ENCODE measurements around the gene NLRP7.
"Not testable (repeated sequence)": the region's sequence is repeated elsewhere in the genome, so short reads cannot be mapped to it uniquely, and the experiment has no call there.

The NLRP7 gene

GRCh38 chr19:54918499-54918898 is 28.8 kb downstream of the NLRP7 start:
- no peak for DNase-seq

- no peak for DNase-seq
These were observed 30.5 kb downstream of the NLRP7 start for GRCh38 chr19:54916822-54917221.

- DNase-seq, result not testable (repeated sequence)
These were observed 39.4 kb downstream of the NLRP7 start for GRCh38 chr19:54907899-54908298.

- no peak for DNase-seq
These were observed 40.5 kb downstream of the NLRP7 start for GRCh38 chr19:54906819-54907218.

GRCh38 chr19:54905803-54906511 is 41.4 kb downstream of the NLRP7 start, which contains the start of gene NCR1:
Gene NCR1, plus strand, starts transcription at chr19:54906148. Its CDS starts 40 bp downstream, at chr19:54906188.
- DNase-seq, result peak; percentile 21

GRCh38 chr19:54905421-54905802 is 41.9 kb downstream of the NLRP7 start:
- DNase-seq, result peak; percentile 38

GRCh38 chr19:54904261-54904660 is 43.1 kb downstream of the NLRP7 start:
- not testable (repeated sequence) for DNase-seq

- DNase-seq, result no peak
These were observed 44.0 kb downstream of the NLRP7 start for GRCh38 chr19:54903303-54903702.

- DNase-seq, result no peak
These were observed 45.3 kb downstream of the NLRP7 start for GRCh38 chr19:54902061-54902460.

GRCh38 chr19:54901153-54901552 is 46.2 kb downstream of the NLRP7 start:
- not testable (repeated sequence) for DNase-seq

- DNase-seq, result not testable (repeated sequence)
These were observed 47.7 kb downstream of the NLRP7 start for GRCh38 chr19:54899646-54900045.

- DNase-seq, result not testable (repeated sequence)
These were observed 48.6 kb downstream of the NLRP7 start for GRCh38 chr19:54898685-54899084.

GRCh38 chr19:54896036-54896435 is 51.3 kb downstream of the NLRP7 start:
- no peak for DNase-seq

GRCh38 chr19:54894106-54894505 is 53.2 kb downstream of the NLRP7 start:
- DNase-seq, result not testable (repeated sequence)

- DNase-seq, result no peak
These were observed 53.9 kb downstream of the NLRP7 start for GRCh38 chr19:54893406-54893805.

- DNase-seq, result no peak
These were observed 57.8 kb downstream of the NLRP7 start for GRCh38 chr19:54889566-54889965.

- no peak for DNase-seq
These were observed 59.1 kb downstream of the NLRP7 start for GRCh38 chr19:54888239-54888638.

- DNase-seq, result no peak
These were observed 64.1 kb downstream of the NLRP7 start for GRCh38 chr19:54883228-54883627.

- DNase-seq, result peak; percentile 40
These were observed 64.6 kb downstream of the NLRP7 start for GRCh38 chr19:54882758-54883157.

- no peak for DNase-seq
These were observed 65.4 kb downstream of the NLRP7 start for GRCh38 chr19:54881884-54882283.

- no peak for DNase-seq
These were observed 69.9 kb downstream of the NLRP7 start for GRCh38 chr19:54877471-54877870.

GRCh38 chr19:54875506-54875905 is 71.8 kb downstream of the NLRP7 start:
- peak; percentile 70 for DNase-seq

GRCh38 chr19:54873990-54874389 is 73.3 kb downstream of the NLRP7 start, which contains the start of gene FCAR:
Gene FCAR, plus strand, starts transcription at chr19:54874235. Its CDS starts 55 bp downstream, at chr19:54874290.
- no peak for DNase-seq

All from GDM1 (cell line).